Liver (tissue), 9 donors: ENCODE data around the gene TTC1. TPM values are rescaled to one million over a fixed set of nuclear protein-coding genes. Genes with fewer than 3 reads are reported as not detected.

ENCODE experiments used
- DNase-seq: peaks from one replicate; pipeline ENCODE4 v3.0.0-alpha.2; 2017; ENCODE audit warnings: low spot score
- H3K27ac ChIP-seq, 2 donors: one replicate each; pipeline ENCODE4 v1.7.0; 2013; ENCODE audit warnings: inconsistent platforms in 2 of 2, low read length in 2 of 2, control low read depth in 1 of 2, low read depth in 1 of 2, mild to moderate bottlenecking in 1 of 2
- H3K27me3 ChIP-seq, 4 donors: one replicate each; pipeline versions ENCODE4 v1.6.1 to v1.7.0; 2013; ENCODE audit warnings: low read length in 3 of 4, inconsistent platforms in 1 of 4, mild to moderate bottlenecking in 1 of 4, moderate library complexity in 1 of 4; ENCODE audit not compliant: control insufficient read depth in 4 of 4, insufficient read depth in 4 of 4
- H3K36me3 ChIP-seq, 4 donors: one replicate each; pipeline versions ENCODE4 v1.6.1 to v1.7.0; 2013; ENCODE audit warnings: low read length in 3 of 4, mild to moderate bottlenecking in 3 of 4, low read depth in 1 of 4, moderate library complexity in 1 of 4; ENCODE audit not compliant: control insufficient read depth in 4 of 4, insufficient read depth in 3 of 4
- H3K4me1 ChIP-seq, 4 donors: one replicate each; pipeline versions ENCODE4 v1.6.1 to v1.7.0; 2013; ENCODE audit warnings: low read length in 3 of 4, mild to moderate bottlenecking in 3 of 4, moderate library complexity in 1 of 4; ENCODE audit not compliant: control insufficient read depth in 4 of 4, insufficient read depth in 4 of 4
- H3K4me3 ChIP-seq, 3 donors: one replicate each; pipeline versions ENCODE4 v1.6.1 to v1.7.0; 2013; ENCODE audit warnings: low read length in 3 of 3, control low read depth in 1 of 3, low read depth in 1 of 3, mild to moderate bottlenecking in 1 of 3
- H3K9ac ChIP-seq, 2 donors: one replicate each; pipeline ENCODE4 v1.7.0; 2013; ENCODE audit warnings: low read length in 2 of 2, mild to moderate bottlenecking in 2 of 2, moderate library complexity in 2 of 2, control low read depth in 1 of 2, low read depth in 1 of 2
- H3K9me3 ChIP-seq, 4 donors: one replicate each; pipeline versions ENCODE4 v1.6.1 to v1.7.0; 2013; ENCODE audit warnings: low read length in 3 of 4; ENCODE audit not compliant: control insufficient read depth in 4 of 4
- CTCF ChIP-seq: fragments of 150-350 bp; IDR thresholded peaks from 2 replicates; pipeline ENCODE4 v1.5.1; 2017; ENCODE audit warnings: improper control_type of control experiment, low read depth, low read length; ENCODE audit not compliant: missing input control
- GABPA ChIP-seq, 2 donors: IDR thresholded peaks in 1 of 2; conservative IDR thresholded peaks in 1 of 2; 2 replicates each; pipeline ENCODE4 v1.6.1; 2016; ENCODE audit warnings: antibody characterized with exemption in 2 of 2, mild to moderate bottlenecking in 1 of 2, moderate library complexity in 1 of 2
- HNF4A ChIP-seq, 2 donors: conservative IDR thresholded peaks; 2 replicates each; pipeline ENCODE4 v1.6.1; 2016; ENCODE audit warnings: antibody characterized with exemption in 2 of 2, mild to moderate bottlenecking in 2 of 2
- HNF4G ChIP-seq: IDR thresholded peaks from 2 replicates; pipeline ENCODE4 v1.6.1; 2016; ENCODE audit warnings: antibody characterized with exemption
- JUND ChIP-seq, 2 donors: IDR thresholded peaks; 2 replicates each; pipeline ENCODE4 v1.6.1; 2016; ENCODE audit warnings: antibody characterized with exemption in 2 of 2
- NR2F2 ChIP-seq: IDR thresholded peaks from 2 replicates; pipeline ENCODE4 v1.6.1; 2016; ENCODE audit warnings: antibody characterized with exemption
- RAD21 ChIP-seq, 2 donors: IDR thresholded peaks; 2 replicates each; pipeline ENCODE4 v1.6.1; 2016; ENCODE audit warnings: antibody characterized with exemption in 2 of 2, mild to moderate bottlenecking in 2 of 2
- REST ChIP-seq: IDR thresholded peaks from 2 replicates; pipeline ENCODE4 v1.6.1; 2016; ENCODE audit warnings: antibody characterized with exemption, mild to moderate bottlenecking
- SP1 ChIP-seq: IDR thresholded peaks from 2 replicates; pipeline ENCODE4 v1.6.1; 2018; ENCODE audit warnings: antibody characterized with exemption, mild to moderate bottlenecking
- YY1 ChIP-seq: IDR thresholded peaks from 2 replicates; pipeline ENCODE4 v1.6.1; 2016; ENCODE audit warnings: antibody characterized with exemption, mild to moderate bottlenecking
- WGBS: extraction: QIAGEN DNeasy Blood & Tissue Kit; methylation state at CpG from one replicate; pipeline ENCODE4 v1.1.7; 2013; 5-methylcytosine and 5-hydroxymethylcytosine counted together
- polyA plus RNA-seq, 2 donors: library from polyadenylated mRNA; stranded (reverse) in 1 of 2; unstranded in 1 of 2; fragments of 200-250 nt in 1 of 2; fragments of >200 nt in 1 of 2; fragmentation: Nextera tagmentation in 1 of 2; extraction: Ambion mirVana in 1 of 2; gene quantifications; one replicate each; pipeline versions ENCODE4 v1.2.1 to v1.2.3, GENCODE V29; 2013 to 2015
- total RNA-seq, 2 donors: library from RNA; depleted of rRNA; stranded (reverse); fragments of >200 nt; gene quantifications; one replicate each; pipeline ENCODE4 v1.2.3, GENCODE V29; 2014
- TF ChIP-seq, protein P1 (sequence below): IDR thresholded peaks from 2 replicates; pipeline ENCODE4 v1.6.1; 2016; ENCODE audit warnings: antibody characterized with exemption
- TF ChIP-seq, protein P2 (sequence below): IDR thresholded peaks from 2 replicates; pipeline ENCODE4 v1.6.1; 2016; ENCODE audit warnings: antibody characterized with exemption
- donor health status: healthy.
- donor health status: healthy.
- donor health status: healthy.
- donor health status: healthy.
- donor health status: healthy.

The TTC1 gene
- total and polyA plus RNA-seq, 4 donors: 18.0 to 35.5 (median 22.2) TPM

- Histone ChIP-seq H3K4me3 (no peak overlapping the region), H3K36me3 (peaks cover 4 to 40% (median 25%) of the 10 kb centered on the region in 4 donors), H3K27me3 (no peaks in the 10 kb centered on the region), H3K9ac (no peak overlapping the region), H3K27ac (no peak overlapping the region), H3K4me1 (no peaks in the 10 kb centered on the region), H3K9me3 (no peaks in the 10 kb centered on the region)
- WGBS: 77% methylated on average over 2 of the region's 2 CpGs
- TF ChIP-seq HNF4G (no peak), NR2F2 (no peak), REST (no peak), HNF4A (conservative IDR thresholded peaks at IDR 0.05) (no peak), GABPA (IDR thresholded peaks at IDR 0.05 in 1 of 2, conservative IDR thresholded peaks at IDR 0.05 in 1 of 2) (no peak), YY1 (no peak), SP1 (no peak), RAD21 (IDR thresholded peaks at IDR 0.05) (no peak), CTCF (no peak)
- TF ChIP-seq, protein P1, sequence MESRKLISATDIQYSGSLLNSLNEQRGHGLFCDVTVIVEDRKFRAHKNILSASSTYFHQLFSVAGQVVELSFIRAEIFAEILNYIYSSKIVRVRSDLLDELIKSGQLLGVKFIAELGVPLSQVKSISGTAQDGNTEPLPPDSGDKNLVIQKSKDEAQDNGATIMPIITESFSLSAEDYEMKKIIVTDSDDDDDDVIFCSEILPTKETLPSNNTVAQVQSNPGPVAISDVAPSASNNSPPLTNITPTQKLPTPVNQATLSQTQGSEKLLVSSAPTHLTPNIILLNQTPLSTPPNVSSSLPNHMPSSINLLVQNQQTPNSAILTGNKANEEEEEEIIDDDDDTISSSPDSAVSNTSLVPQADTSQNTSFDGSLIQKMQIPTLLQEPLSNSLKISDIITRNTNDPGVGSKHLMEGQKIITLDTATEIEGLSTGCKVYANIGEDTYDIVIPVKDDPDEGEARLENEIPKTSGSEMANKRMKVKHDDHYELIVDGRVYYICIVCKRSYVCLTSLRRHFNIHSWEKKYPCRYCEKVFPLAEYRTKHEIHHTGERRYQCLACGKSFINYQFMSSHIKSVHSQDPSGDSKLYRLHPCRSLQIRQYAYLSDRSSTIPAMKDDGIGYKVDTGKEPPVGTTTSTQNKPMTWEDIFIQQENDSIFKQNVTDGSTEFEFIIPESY: no peak
- TF ChIP-seq, protein P2, sequence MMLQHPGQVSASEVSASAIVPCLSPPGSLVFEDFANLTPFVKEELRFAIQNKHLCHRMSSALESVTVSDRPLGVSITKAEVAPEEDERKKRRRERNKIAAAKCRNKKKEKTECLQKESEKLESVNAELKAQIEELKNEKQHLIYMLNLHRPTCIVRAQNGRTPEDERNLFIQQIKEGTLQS: no peak
- DNase-seq: no peak
Measured at GRCh38 chr5:160039810-160040470, 31.0 kb downstream of the TTC1 start.

DNA sequence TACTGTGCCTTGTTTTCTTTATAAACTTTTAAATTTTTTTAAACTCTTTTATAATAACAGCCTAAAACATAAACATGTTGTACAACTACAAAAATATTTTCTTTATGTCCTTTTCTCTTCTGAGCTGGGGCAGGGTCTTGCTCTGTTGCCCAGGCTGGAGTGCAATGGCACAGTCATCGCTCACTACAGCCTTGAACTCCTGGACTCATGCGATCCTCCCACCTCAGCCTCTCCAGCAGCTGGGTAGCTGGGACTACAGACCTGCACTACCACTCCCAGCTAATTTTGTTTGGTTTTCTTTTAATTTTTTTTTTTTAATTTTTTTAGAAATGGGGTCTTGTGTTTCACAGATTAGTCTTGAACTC, 31.5 kb downstream of the TTC1 start:
- Histone ChIP-seq H3K9me3 (no peaks in the 10 kb centered on the region), H3K36me3 (peaks cover 4 to 35% (median 21%) of the 10 kb centered on the region in 4 donors), H3K27me3 (no peaks in the 10 kb centered on the region), H3K4me1 (no peaks in the 10 kb centered on the region), H3K27ac (no peak overlapping the region), H3K9ac (no peak overlapping the region), H3K4me3 (no peak overlapping the region)
- no peak for DNase-seq
- WGBS: 96% methylated on average over 2 of the region's 2 CpGs
- TF ChIP-seq REST: no peak
- no peak for TF ChIP-seq JUND (IDR thresholded peaks at IDR 0.05)
